ENCODE results near the gene NDUFA5. TPM values are rescaled to one million over a fixed set of nuclear protein-coding genes. Genes with fewer than 3 reads are reported as not detected.

NDUFA5 gene
- total and polyA plus RNA-seq, 9 donors, result 43.2 to 83.3 (median 63.2) TPM

- 82 to 88% (median 87%) methylated on average over 3 of the region's 3 CpGs for WGBS, 3 donors
- Histone ChIP-seq H3K4me3 (no peak overlapping the region), H3K27ac (no peak overlapping the region), H3K36me3 (no peaks in the 10 kb centered on the region), H3K27me3 (no peaks in the 10 kb centered on the region), H3K4me1 (ENCODE audit: insufficient read depth) (no peaks in the 10 kb centered on the region), H3K9me3 (no peaks in the 10 kb centered on the region)
- no peak for TF ChIP-seq POLR2A (IDR thresholded peaks at IDR 0.05)
- TF ChIP-seq EP300 (IDR thresholded peaks at IDR 0.05), result no peak
- no peak for TF ChIP-seq CTCF (IDR thresholded peaks at IDR 0.05)
- DNase-seq, result no peak
- intact Hi-C loops (cut with DNase I), result no loop called here
Measured at GRCh38 chr7:123492485-123492884, 65.1 kb downstream of the NDUFA5 start.

Other genes starting within 250 kb of the NDUFA5 start
- gene IQUB, start 23.2 kb downstream of the NDUFA5 start, total RNA-seq, result 10 to 100 TPM in 1 of 7 donors, 1 to 10 TPM in 3, under 1 TPM in 3; 0.35 to 11.3 (median 1.2) TPM
- under 1 TPM; 0.39 to 0.70 TPM for gene IQUB, start 23.2 kb downstream of the NDUFA5 start, polyA plus RNA-seq
- gene ASB15, start 44.0 kb upstream of the NDUFA5 start, total RNA-seq, result not detected
- not detected for gene ASB15, start 44.0 kb upstream of the NDUFA5 start, polyA plus RNA-seq
- under 1 TPM in 1 of 7 donors, not detected in 6; 0.15 TPM for gene LMOD2, start 98.0 kb upstream of the NDUFA5 start, total RNA-seq
- under 1 TPM in 1 of 2 donors, not detected in 1; 0.07 TPM for gene LMOD2, start 98.0 kb upstream of the NDUFA5 start, polyA plus RNA-seq
- 10 to 100 TPM; 36.8 to 71.5 (median 50.8) TPM for gene WASL, start 191.2 kb upstream of the NDUFA5 start, total RNA-seq
- 10 to 100 TPM; 29.1 to 43.5 TPM for gene WASL, start 191.2 kb upstream of the NDUFA5 start, polyA plus RNA-seq

All from ovary (tissue), 9 donors.